ENCODE measurements around the gene VSNL1.

The VSNL1 gene

GRCh38 chr2:17608251-17608650, 67.8 kb downstream of the VSNL1 start:
- H3K9me2 ChIP-seq (replicated peaks; ENCODE audit: insufficient read depth, low read length), result no peaks in the 10 kb centered on the region
- H3K27ac ChIP-seq (ENCODE audit: low read depth, low read length), result no peak overlapping the region
- no peak overlapping the region for H3K9ac ChIP-seq (ENCODE audit: low read length)
- H3K79me2 ChIP-seq (ENCODE audit: insufficient read depth, low read length), result no peaks in the 10 kb centered on the region
- no peak overlapping the region for H3K4me3 ChIP-seq (ENCODE audit: insufficient read depth, low read length, poor library complexity, severe bottlenecking)
- no peak overlapping the region for H3K4me2 ChIP-seq (ENCODE audit: low read depth, low read length, poor library complexity, severe bottlenecking)
- no peak for TF ChIP-seq CTCF (IDR thresholded peaks at IDR 0.05; ENCODE audit: insufficient read depth, low read length, poor library complexity, severe bottlenecking)
- no peak for TF ChIP-seq EZH2phosphoT487 (conservative IDR thresholded peaks at IDR 0.05; ENCODE audit: low read length)
- no peaks in the 10 kb centered on the region for H4K20me1 ChIP-seq (ENCODE audit: low read depth, low read length)
- H3F3A ChIP-seq (ENCODE audit: insufficient read depth), result no peaks in the 10 kb centered on the region
- H3K9me3 ChIP-seq (ENCODE audit: insufficient read depth, low read length), result no peaks in the 10 kb centered on the region
- H3K27me3 ChIP-seq (ENCODE audit: low read length), result no peaks in the 10 kb centered on the region
- H2AFZ ChIP-seq (ENCODE audit: low read depth, low read length, severe bottlenecking), result no peak overlapping the region
- H3K36me3 ChIP-seq (ENCODE audit: low read length), result no peaks in the 10 kb centered on the region

DNA sequence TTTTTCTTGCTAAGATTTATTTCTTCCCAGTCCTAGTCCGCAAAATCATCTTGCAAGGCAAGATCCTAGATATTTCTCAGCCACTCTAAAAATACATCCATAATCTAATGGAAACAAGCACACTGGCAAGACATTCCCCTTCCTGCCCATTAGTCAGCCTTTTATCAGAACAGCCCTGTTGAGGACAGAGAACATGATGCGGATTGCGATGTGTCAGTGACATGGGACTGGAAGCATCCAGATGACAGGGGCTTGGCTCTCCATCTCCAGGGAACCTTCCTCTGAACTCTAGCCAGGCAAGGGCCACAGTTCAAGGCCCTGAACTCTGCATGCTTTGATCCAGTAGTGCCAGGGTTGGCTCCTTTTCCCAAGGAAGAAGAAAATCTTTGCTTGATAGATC, 70.0 kb downstream of the VSNL1 start:
- no peak for TF ChIP-seq EZH2phosphoT487 (conservative IDR thresholded peaks at IDR 0.05; ENCODE audit: low read length)
- TF ChIP-seq CTCF (IDR thresholded peaks at IDR 0.05; ENCODE audit: insufficient read depth, low read length, poor library complexity, severe bottlenecking), result no peak
- H3K79me2 ChIP-seq (ENCODE audit: insufficient read depth, low read length), result no peaks in the 10 kb centered on the region
- no peaks in the 10 kb centered on the region for H3K36me3 ChIP-seq (ENCODE audit: low read length)
- no peaks in the 10 kb centered on the region for H3F3A ChIP-seq (ENCODE audit: insufficient read depth)
- H3K4me3 ChIP-seq (ENCODE audit: insufficient read depth, low read length, poor library complexity, severe bottlenecking), result no peak overlapping the region
- no peak overlapping the region for H3K27ac ChIP-seq (ENCODE audit: low read depth, low read length)
- no peak overlapping the region for H3K4me2 ChIP-seq (ENCODE audit: low read depth, low read length, poor library complexity, severe bottlenecking)
- H4K20me1 ChIP-seq (ENCODE audit: low read depth, low read length), result no peaks in the 10 kb centered on the region
- no peaks in the 10 kb centered on the region for H3K27me3 ChIP-seq (ENCODE audit: low read length)
- no peak overlapping the region for H3K9ac ChIP-seq (ENCODE audit: low read length)
- no peaks in the 10 kb centered on the region for H3K9me2 ChIP-seq (replicated peaks; ENCODE audit: insufficient read depth, low read length)
- H3K9me3 ChIP-seq (ENCODE audit: insufficient read depth, low read length), result no peaks in the 10 kb centered on the region
- no peak overlapping the region for H2AFZ ChIP-seq (ENCODE audit: low read depth, low read length, severe bottlenecking)

DNA sequence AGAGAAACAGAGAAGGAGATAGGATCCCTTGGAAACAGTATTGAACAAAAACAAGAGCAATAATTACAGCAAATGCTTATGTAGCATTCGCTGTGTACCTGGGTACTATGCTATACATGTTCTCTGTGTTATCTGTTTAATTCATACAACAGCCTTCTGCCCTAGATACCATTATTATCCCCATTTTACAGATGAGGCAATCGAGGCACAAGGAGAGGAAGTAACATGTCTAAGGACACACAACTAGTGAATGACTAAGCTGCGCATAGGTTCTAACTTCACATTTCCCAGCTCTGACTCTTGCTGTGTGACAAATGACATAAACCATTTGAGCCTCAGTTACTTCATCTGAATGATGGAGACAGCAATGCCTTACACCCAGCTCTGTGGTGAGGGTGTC, 70.5 kb downstream of the VSNL1 start:
- Histone ChIP-seq H3K4me2 (ENCODE audit: low read depth, low read length, poor library complexity, severe bottlenecking) (no peak overlapping the region), H3K79me2 (ENCODE audit: insufficient read depth, low read length) (no peaks in the 10 kb centered on the region), H3F3A (ENCODE audit: insufficient read depth) (no peaks in the 10 kb centered on the region), H3K27ac (ENCODE audit: low read depth, low read length) (no peak overlapping the region), H3K9me2 (replicated peaks; ENCODE audit: insufficient read depth, low read length) (no peaks in the 10 kb centered on the region), H2AFZ (ENCODE audit: low read depth, low read length, severe bottlenecking) (no peak overlapping the region), H3K36me3 (ENCODE audit: low read length) (no peaks in the 10 kb centered on the region), H3K27me3 (ENCODE audit: low read length) (no peaks in the 10 kb centered on the region), H3K4me3 (ENCODE audit: insufficient read depth, low read length, poor library complexity, severe bottlenecking) (no peak overlapping the region), H3K9ac (ENCODE audit: low read length) (no peak overlapping the region), H3K9me3 (ENCODE audit: insufficient read depth, low read length) (no peaks in the 10 kb centered on the region), H4K20me1 (ENCODE audit: low read depth, low read length) (no peaks in the 10 kb centered on the region)
- TF ChIP-seq CTCF (IDR thresholded peaks at IDR 0.05; ENCODE audit: insufficient read depth, low read length, poor library complexity, severe bottlenecking) (no peak), EZH2phosphoT487 (conservative IDR thresholded peaks at IDR 0.05; ENCODE audit: low read length) (no peak)
